RWPE2 (cell line): ENCODE measurements around the gene MNT.

Source experiments
- ATAC-seq: fragments of 200-7000 bp; cut with Tn5 transposase; 3 replicates; pipeline ENCODE4 v1.9.1; 2021; ENCODE audit warnings: low read depth
- DNase-seq: peaks from one replicate; pipeline ENCODE4 v3.0.0-alpha.2; 2020; ENCODE audit warnings: low spot score
- H3K27ac ChIP-seq: fragments of 450-650 bp; 2 replicates; pipeline ENCODE4 v1.5.1; 2017; ENCODE audit warnings: mild to moderate bottlenecking; ENCODE audit not compliant: poor library complexity, severe bottlenecking
- H3K27me3 ChIP-seq: fragments of 250-450 bp; sonication (Bioruptor Pico); 2 replicates; pipeline ENCODE4 v1.5.1; 2021; ENCODE audit warnings: mild to moderate bottlenecking, moderate library complexity; ENCODE audit not compliant: insufficient read depth, poor library complexity, severe bottlenecking
- H3K36me3 ChIP-seq: fragments of 250-450 bp; sonication (Bioruptor Pico); 2 replicates; pipeline ENCODE4 v1.5.1; 2020; ENCODE audit warnings: low read depth, mild to moderate bottlenecking, moderate library complexity
- H3K4me1 ChIP-seq: fragments of 250-450 bp; sonication (Bioruptor Pico); 2 replicates; pipeline ENCODE4 v1.5.1; 2021; ENCODE audit warnings: mild to moderate bottlenecking, moderate library complexity; ENCODE audit not compliant: insufficient read depth, poor library complexity, severe bottlenecking
- H3K4me3 ChIP-seq: fragments of 250-450 bp; sonication (Bioruptor Pico); 2 replicates; pipeline ENCODE4 v1.5.1; 2021; ENCODE audit warnings: mild to moderate bottlenecking, moderate library complexity; ENCODE audit not compliant: severe bottlenecking
- H3K9me3 ChIP-seq: fragments of 250-450 bp; sonication (Bioruptor Pico); 2 replicates; pipeline ENCODE4 v1.5.1; 2021; ENCODE audit warnings: mild to moderate bottlenecking, moderate library complexity; ENCODE audit not compliant: severe bottlenecking
- TF ChIP-seq, protein P1 (sequence below): fragments of 450-650 bp; IDR thresholded peaks from one replicate; pipeline ENCODE4 v1.5.1; 2017; ENCODE audit warnings: mild to moderate bottlenecking, moderate library complexity; ENCODE audit not compliant: poor library complexity, severe bottlenecking

MNT gene

DNA sequence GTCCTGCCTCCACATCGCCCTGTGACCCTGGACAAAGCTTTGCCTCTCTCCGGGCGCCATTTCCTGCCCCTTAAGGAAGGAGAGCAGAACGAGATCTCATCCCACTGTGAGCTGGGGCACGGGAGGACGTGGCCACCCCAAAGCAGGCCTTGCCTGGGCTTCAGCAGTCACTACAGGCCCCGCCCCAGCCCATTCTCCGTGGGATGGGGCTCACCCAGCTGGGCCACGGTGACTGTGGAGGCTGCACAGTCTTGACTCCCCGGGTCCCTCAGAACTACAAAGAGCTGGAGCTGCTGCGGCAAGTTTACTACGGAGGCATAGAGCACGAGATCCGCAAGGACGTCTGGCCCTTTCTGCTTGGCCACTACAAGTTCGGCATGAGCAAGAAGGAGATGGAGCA, 28.2 kb downstream of the MNT start:
- Histone ChIP-seq H3K4me1 (no peaks in the 10 kb centered on the region), H3K27me3 (no peaks in the 10 kb centered on the region), H3K27ac (no peak overlapping the region), H3K4me3 (no peak overlapping the region), H3K36me3 (peaks cover 24% of the 10 kb centered on the region), H3K9me3 (no peaks in the 10 kb centered on the region)
- TF ChIP-seq, protein P1, sequence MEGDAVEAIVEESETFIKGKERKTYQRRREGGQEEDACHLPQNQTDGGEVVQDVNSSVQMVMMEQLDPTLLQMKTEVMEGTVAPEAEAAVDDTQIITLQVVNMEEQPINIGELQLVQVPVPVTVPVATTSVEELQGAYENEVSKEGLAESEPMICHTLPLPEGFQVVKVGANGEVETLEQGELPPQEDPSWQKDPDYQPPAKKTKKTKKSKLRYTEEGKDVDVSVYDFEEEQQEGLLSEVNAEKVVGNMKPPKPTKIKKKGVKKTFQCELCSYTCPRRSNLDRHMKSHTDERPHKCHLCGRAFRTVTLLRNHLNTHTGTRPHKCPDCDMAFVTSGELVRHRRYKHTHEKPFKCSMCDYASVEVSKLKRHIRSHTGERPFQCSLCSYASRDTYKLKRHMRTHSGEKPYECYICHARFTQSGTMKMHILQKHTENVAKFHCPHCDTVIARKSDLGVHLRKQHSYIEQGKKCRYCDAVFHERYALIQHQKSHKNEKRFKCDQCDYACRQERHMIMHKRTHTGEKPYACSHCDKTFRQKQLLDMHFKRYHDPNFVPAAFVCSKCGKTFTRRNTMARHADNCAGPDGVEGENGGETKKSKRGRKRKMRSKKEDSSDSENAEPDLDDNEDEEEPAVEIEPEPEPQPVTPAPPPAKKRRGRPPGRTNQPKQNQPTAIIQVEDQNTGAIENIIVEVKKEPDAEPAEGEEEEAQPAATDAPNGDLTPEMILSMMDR = no peak
- ATAC-seq = no peak
- no peak for DNase-seq

DNA sequence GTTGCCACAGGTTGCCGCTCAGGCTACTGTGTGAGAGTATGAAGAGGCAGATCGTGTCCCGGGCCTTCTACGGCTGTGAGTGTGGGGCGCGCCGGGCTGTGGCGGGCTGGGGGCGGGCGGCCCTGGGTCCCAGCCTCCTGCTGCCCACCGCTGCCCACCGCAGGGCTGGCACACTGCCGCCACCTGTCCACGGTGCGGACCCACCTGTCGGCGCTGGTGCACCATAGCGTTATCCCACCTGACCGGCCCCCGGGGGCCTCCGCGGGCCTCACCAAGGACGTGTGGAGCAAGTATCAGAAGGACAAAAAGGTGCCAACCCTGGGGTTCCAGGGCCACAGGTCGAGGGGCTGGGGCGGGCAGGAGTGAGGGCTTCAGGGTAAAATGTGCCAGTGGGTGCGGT, 28.7 kb downstream of the MNT start:
- H3K36me3 ChIP-seq = peaks cover 23% of the 10 kb centered on the region
- no peak for ATAC-seq

DNA sequence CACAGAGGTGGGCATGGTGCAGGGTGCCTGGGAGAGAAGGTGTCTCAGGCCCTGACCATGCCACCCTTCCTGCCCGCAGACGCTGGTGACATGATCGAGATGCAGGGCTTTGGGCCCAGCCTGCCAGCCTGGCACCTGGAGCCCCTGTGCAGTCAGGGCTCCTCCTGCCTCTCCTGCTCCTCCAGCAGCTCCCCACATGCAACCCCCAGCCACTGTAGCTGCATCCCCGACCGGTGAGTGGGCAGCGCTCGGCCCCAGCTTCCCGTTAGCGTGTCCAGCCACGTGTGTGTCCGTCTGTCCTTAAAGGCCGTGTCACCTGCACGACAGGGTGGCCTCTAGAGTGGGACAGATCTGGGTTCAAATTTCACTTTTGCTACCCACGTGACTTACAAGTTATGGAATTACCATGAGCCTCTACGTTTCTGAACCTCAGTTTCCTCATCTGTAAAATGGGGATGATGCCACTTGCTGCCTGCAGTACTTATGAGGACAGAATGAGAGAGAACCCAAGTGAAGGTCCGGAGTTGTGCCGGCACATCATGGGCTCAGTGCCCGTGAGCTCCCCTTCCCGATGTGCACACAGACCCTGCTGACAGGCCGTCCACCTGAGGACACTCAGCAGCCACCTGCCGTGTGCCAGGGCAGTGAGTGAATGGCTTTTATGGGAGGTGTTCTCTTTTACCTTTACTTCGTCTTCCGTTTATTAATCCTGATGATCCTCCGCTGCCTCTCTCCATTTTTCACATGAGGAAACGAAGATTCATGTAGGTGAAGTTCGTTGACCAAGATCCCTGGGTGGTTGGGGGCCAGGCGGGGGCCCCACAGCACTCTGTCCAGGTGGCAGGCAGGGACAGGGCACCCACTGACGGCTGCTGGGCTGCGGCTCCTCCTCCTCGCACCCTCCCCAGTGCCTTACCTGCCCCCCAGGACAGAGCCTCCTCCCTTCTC, 29.4 kb downstream of the MNT start:
- no peak for ATAC-seq
- peaks cover 16% of the 10 kb centered on the region for H3K36me3 ChIP-seq
- TF ChIP-seq, protein P1 = no peak

More for the DNA sequence above, 28.7 kb downstream of the MNT start:
- no peak for DNase-seq
- Histone ChIP-seq H3K4me3 (no peak overlapping the region), H3K27ac (no peak overlapping the region), H3K27me3 (no peaks in the 10 kb centered on the region), H3K4me1 (no peaks in the 10 kb centered on the region), H3K9me3 (no peaks in the 10 kb centered on the region)
- TF ChIP-seq, protein P1 = no peak

DNA sequence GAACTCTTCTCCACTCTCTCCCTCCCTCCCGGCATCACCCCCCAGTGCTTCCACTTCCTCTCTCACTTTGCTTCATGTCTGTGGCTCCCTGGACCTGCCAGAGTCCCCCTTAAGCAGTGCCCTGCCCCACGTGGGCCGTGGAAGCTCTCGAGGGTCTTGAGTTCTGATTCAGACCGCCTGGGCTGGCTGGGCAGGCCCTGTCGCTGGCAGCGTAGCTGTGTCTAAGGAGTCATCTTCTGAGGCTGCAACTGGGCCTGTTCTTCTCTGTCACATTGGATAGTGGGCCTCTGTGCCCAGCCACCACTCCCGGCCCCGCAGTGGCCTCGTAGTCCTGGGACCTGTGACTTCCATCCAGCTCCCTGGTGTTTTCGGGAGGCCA, 30.7 kb downstream of the MNT start:
- no peaks in the 10 kb centered on the region for H3K27me3 ChIP-seq
- peaks cover 5% of the 10 kb centered on the region; the same call in 1 of the 2 replicates for H3K36me3 ChIP-seq
- ATAC-seq (no peak), DNase-seq (no peak)
- no peak overlapping the region for H3K4me3 ChIP-seq
- no peaks in the 10 kb centered on the region for H3K9me3 ChIP-seq
- no peak overlapping the region for H3K27ac ChIP-seq
- TF ChIP-seq, protein P1 = no peak
- H3K4me1 ChIP-seq = no peaks in the 10 kb centered on the region

More for the DNA sequence above, 29.4 kb downstream of the MNT start:
- DNase-seq = no peak
- Histone ChIP-seq H3K27me3 (no peaks in the 10 kb centered on the region), H3K4me1 (no peaks in the 10 kb centered on the region), H3K4me3 (no peak overlapping the region), H3K9me3 (no peaks in the 10 kb centered on the region), H3K27ac (no peak overlapping the region)
